ENCODE results near the gene DDB1. TPM values are rescaled to one million over a fixed set of nuclear protein-coding genes. Genes with fewer than 3 reads are reported as not detected.

The DDB1 gene
- total RNA-seq, 2 donors from 2014 or later = 244 to 251 TPM

GRCh38 chr11:61353131-61354067 lies 20.5 kb upstream of the DDB1 start:
- DNase-seq = no peak
- WGBS, 2 experiments (ENCODE audit: insufficient coverage in 1 of 2, insufficient read length in 1 of 2) = 91 to 94% methylated on average over 14 to 15 of the region's 15 CpGs
- Histone ChIP-seq H3K27me3 (ENCODE audit: control insufficient read depth, insufficient read depth, low read length, poor library complexity, severe bottlenecking) (no peaks in the 10 kb centered on the region), H3K27ac (ENCODE audit: low read depth, low read length) (no peak overlapping the region), H3K4me1 (ENCODE audit: control insufficient read depth, insufficient read depth, low read length) (no peaks in the 10 kb centered on the region), H3K9ac (ENCODE audit: extremely low read depth, low read length, poor library complexity, severe bottlenecking) (no peak overlapping the region), H3K9me3 (ENCODE audit: control insufficient read depth, low read length) (no peaks in the 10 kb centered on the region), H3K36me3 (ENCODE audit: control insufficient read depth, insufficient read depth, low read length) (no peaks in the 10 kb centered on the region), H3K4me3 (ENCODE audit: low read length) (no peak overlapping the region)
- Mint-ChIP-seq H3K27me3 (ENCODE audit: insufficient read depth) (no peaks in the 10 kb centered on the region), H3K27ac (no peak overlapping the region), H3K36me3 (ENCODE audit: low read depth) (peaks cover 18% of the 10 kb centered on the region), H3K4me1 (no peaks in the 10 kb centered on the region), H3K4me3 (no peak overlapping the region), H3K9me3 (no peaks in the 10 kb centered on the region)
- no peak for TF ChIP-seq CTCF (conservative IDR thresholded peaks at IDR 0.05)

GRCh38 chr11:61352038-61352437 lies 19.1 kb upstream of the DDB1 start:
- DNase-seq = no peak
- WGBS, 2 experiments (ENCODE audit: insufficient coverage in 1 of 2, insufficient read length in 1 of 2) = 78 to 82% methylated on average over 8 of the region's 8 CpGs
- no peak overlapping the region for H3K4me3 ChIP-seq (ENCODE audit: low read length)
- Mint-ChIP-seq H3K27me3 (ENCODE audit: insufficient read depth) (no peaks in the 10 kb centered on the region), H3K36me3 (ENCODE audit: low read depth) (peaks cover 18% of the 10 kb centered on the region), H3K27ac (no peak overlapping the region), H3K9me3 (no peaks in the 10 kb centered on the region), H3K4me1 (no peaks in the 10 kb centered on the region), H3K4me3 (no peak overlapping the region)
- H3K9ac ChIP-seq (ENCODE audit: extremely low read depth, low read length, poor library complexity, severe bottlenecking) = no peak overlapping the region
- H3K4me1 ChIP-seq (ENCODE audit: control insufficient read depth, insufficient read depth, low read length) = no peaks in the 10 kb centered on the region
- no peaks in the 10 kb centered on the region for H3K27me3 ChIP-seq (ENCODE audit: control insufficient read depth, insufficient read depth, low read length, poor library complexity, severe bottlenecking)
- H3K36me3 ChIP-seq (ENCODE audit: control insufficient read depth, insufficient read depth, low read length) = no peaks in the 10 kb centered on the region
- no peak overlapping the region for H3K27ac ChIP-seq (ENCODE audit: low read depth, low read length)
- no peaks in the 10 kb centered on the region for H3K9me3 ChIP-seq (ENCODE audit: control insufficient read depth, low read length)
- no peak for TF ChIP-seq CTCF (conservative IDR thresholded peaks at IDR 0.05)

- Histone ChIP-seq H3K9ac (ENCODE audit: extremely low read depth, low read length, poor library complexity, severe bottlenecking) (no peak overlapping the region), H3K27ac (ENCODE audit: low read depth, low read length) (no peak overlapping the region), H3K9me3 (ENCODE audit: control insufficient read depth, low read length) (no peaks in the 10 kb centered on the region), H3K36me3 (ENCODE audit: control insufficient read depth, insufficient read depth, low read length) (no peaks in the 10 kb centered on the region), H3K27me3 (ENCODE audit: control insufficient read depth, insufficient read depth, low read length, poor library complexity, severe bottlenecking) (no peaks in the 10 kb centered on the region), H3K4me3 (ENCODE audit: low read length) (no peak overlapping the region), H3K4me1 (ENCODE audit: control insufficient read depth, insufficient read depth, low read length) (no peaks in the 10 kb centered on the region)
- no peaks in the 10 kb centered on the region for H3K4me1 Mint-ChIP-seq
- WGBS, 2 experiments (ENCODE audit: insufficient coverage in 1 of 2, insufficient read length in 1 of 2) = 74 to 96% methylated on average over 2 to 8 of the region's 8 CpGs
- TF ChIP-seq CTCF (conservative IDR thresholded peaks at IDR 0.05) = no peak
- no peak overlapping the region for H3K4me3 Mint-ChIP-seq
- H3K9me3 Mint-ChIP-seq = no peaks in the 10 kb centered on the region
- H3K36me3 Mint-ChIP-seq (ENCODE audit: low read depth) = peaks cover 27% of the 10 kb centered on the region
- no peaks in the 10 kb centered on the region for H3K27me3 Mint-ChIP-seq (ENCODE audit: insufficient read depth)
- no peak overlapping the region for H3K27ac Mint-ChIP-seq
- DNase-seq = no peak
These were observed 17.9 kb upstream of the DDB1 start for GRCh38 chr11:61350803-61351202.
